ENCODE results near the gene HOXA5. TPM values are rescaled to one million over a fixed set of nuclear protein-coding genes. Genes with fewer than 3 reads are reported as not detected.

HOXA5 gene
- total RNA-seq, 1 donor from 2014 or later = 0.59 TPM

GRCh38 chr7:27139334-27140125 lies 4.0 kb downstream of the HOXA5 start:
- Mint-ChIP-seq H3K4me1 (ENCODE audit: unreplicated experiment) (peaks cover 31% of the 10 kb centered on the region), H3K36me3 (ENCODE audit: low read depth, unreplicated experiment) (peaks cover 4% of the 10 kb centered on the region), H3K9me3 (ENCODE audit: unreplicated experiment) (no peaks in the 10 kb centered on the region), H3K4me3 (ENCODE audit: unreplicated experiment) (no peak overlapping the region), H3K27me3 (ENCODE audit: unreplicated experiment) (peaks cover 24% of the 10 kb centered on the region), H3K27ac (ENCODE audit: unreplicated experiment) (no peak overlapping the region)
- peak; percentile 38 for DNase-seq (ENCODE audit: low spot score)
- TF ChIP-seq CTCF (IDR thresholded peaks at IDR 0.05; ENCODE audit: unreplicated experiment) = no peak

- Mint-ChIP-seq H3K27ac (ENCODE audit: unreplicated experiment) (no peak overlapping the region), H3K27me3 (ENCODE audit: unreplicated experiment) (peaks cover 21% of the 10 kb centered on the region), H3K9me3 (ENCODE audit: unreplicated experiment) (no peaks in the 10 kb centered on the region), H3K36me3 (ENCODE audit: low read depth, unreplicated experiment) (peaks cover 4% of the 10 kb centered on the region), H3K4me1 (ENCODE audit: unreplicated experiment) (peaks cover 30% of the 10 kb centered on the region), H3K4me3 (ENCODE audit: unreplicated experiment) (no peak overlapping the region)
- no peak for DNase-seq (ENCODE audit: low spot score)
- TF ChIP-seq CTCF (IDR thresholded peaks at IDR 0.05; ENCODE audit: unreplicated experiment) = no peak
Measured at GRCh38 chr7:27138985-27139333, 4.5 kb downstream of the HOXA5 start.

GRCh38 chr7:27138472-27138871 lies 5.0 kb downstream of the HOXA5 start:
- TF ChIP-seq CTCF (IDR thresholded peaks at IDR 0.05; ENCODE audit: unreplicated experiment) = no peak
- no peak for DNase-seq (ENCODE audit: low spot score)
- Mint-ChIP-seq H3K4me3 (ENCODE audit: unreplicated experiment) (no peak overlapping the region), H3K27me3 (ENCODE audit: unreplicated experiment) (peaks cover 24% of the 10 kb centered on the region), H3K27ac (ENCODE audit: unreplicated experiment) (no peak overlapping the region), H3K9me3 (ENCODE audit: unreplicated experiment) (no peaks in the 10 kb centered on the region), H3K4me1 (ENCODE audit: unreplicated experiment) (peaks cover 33% of the 10 kb centered on the region), H3K36me3 (ENCODE audit: low read depth, unreplicated experiment) (peaks cover 4% of the 10 kb centered on the region)

GRCh38 chr7:27137640-27138315 lies 5.7 kb downstream of the HOXA5 start:
- no peak for DNase-seq (ENCODE audit: low spot score)
- TF ChIP-seq CTCF (IDR thresholded peaks at IDR 0.05; ENCODE audit: unreplicated experiment) = no peak
- Mint-ChIP-seq H3K4me1 (ENCODE audit: unreplicated experiment) (peaks cover 33% of the 10 kb centered on the region), H3K4me3 (ENCODE audit: unreplicated experiment) (no peak overlapping the region), H3K9me3 (ENCODE audit: unreplicated experiment) (no peaks in the 10 kb centered on the region), H3K27ac (ENCODE audit: unreplicated experiment) (no peak overlapping the region), H3K36me3 (ENCODE audit: low read depth, unreplicated experiment) (peaks cover 4% of the 10 kb centered on the region), H3K27me3 (ENCODE audit: unreplicated experiment) (peaks cover 27% of the 10 kb centered on the region)

GRCh38 chr7:27134392-27134791 lies 9.1 kb downstream of the HOXA5 start:
- Mint-ChIP-seq H3K27me3 (ENCODE audit: unreplicated experiment) (peaks cover 29% of the 10 kb centered on the region), H3K4me1 (ENCODE audit: unreplicated experiment) (peaks cover 23% of the 10 kb centered on the region), H3K4me3 (ENCODE audit: unreplicated experiment) (no peak overlapping the region), H3K27ac (ENCODE audit: unreplicated experiment) (no peak overlapping the region), H3K9me3 (ENCODE audit: unreplicated experiment) (no peaks in the 10 kb centered on the region), H3K36me3 (ENCODE audit: low read depth, unreplicated experiment) (no peaks in the 10 kb centered on the region)
- no peak for DNase-seq (ENCODE audit: low spot score)
- TF ChIP-seq CTCF (IDR thresholded peaks at IDR 0.05; ENCODE audit: unreplicated experiment) = no peak

Measured in endothelial cell (in vitro differentiated cells).